Subcutaneous adipose tissue (tissue), 4 donors: Measurements from ENCODE around the gene TMPRSS4. TPM values are rescaled to one million over a fixed set of nuclear protein-coding genes. Genes with fewer than 3 reads are reported as not detected.

Experiments used
- total RNA-seq, 4 donors: library from RNA; depleted of rRNA; stranded (reverse); fragments of >200 nt; gene quantifications; one replicate each; pipeline ENCODE4 v1.1.0, GENCODE V29; 2016
- TF ChIP-seq, protein P1 (sequence below): fragments of 450-650 bp; IDR thresholded peaks from one replicate; pipeline ENCODE4 v1.5.1; 2016; ENCODE audit warnings: low read depth, mild to moderate bottlenecking, control low read depth, antibody characterized with exemption, moderate library complexity

The TMPRSS4 gene
- total RNA-seq, 4 donors from 2014 or later = 1.1 TPM; not detected in 3

- TF ChIP-seq, protein P1, sequence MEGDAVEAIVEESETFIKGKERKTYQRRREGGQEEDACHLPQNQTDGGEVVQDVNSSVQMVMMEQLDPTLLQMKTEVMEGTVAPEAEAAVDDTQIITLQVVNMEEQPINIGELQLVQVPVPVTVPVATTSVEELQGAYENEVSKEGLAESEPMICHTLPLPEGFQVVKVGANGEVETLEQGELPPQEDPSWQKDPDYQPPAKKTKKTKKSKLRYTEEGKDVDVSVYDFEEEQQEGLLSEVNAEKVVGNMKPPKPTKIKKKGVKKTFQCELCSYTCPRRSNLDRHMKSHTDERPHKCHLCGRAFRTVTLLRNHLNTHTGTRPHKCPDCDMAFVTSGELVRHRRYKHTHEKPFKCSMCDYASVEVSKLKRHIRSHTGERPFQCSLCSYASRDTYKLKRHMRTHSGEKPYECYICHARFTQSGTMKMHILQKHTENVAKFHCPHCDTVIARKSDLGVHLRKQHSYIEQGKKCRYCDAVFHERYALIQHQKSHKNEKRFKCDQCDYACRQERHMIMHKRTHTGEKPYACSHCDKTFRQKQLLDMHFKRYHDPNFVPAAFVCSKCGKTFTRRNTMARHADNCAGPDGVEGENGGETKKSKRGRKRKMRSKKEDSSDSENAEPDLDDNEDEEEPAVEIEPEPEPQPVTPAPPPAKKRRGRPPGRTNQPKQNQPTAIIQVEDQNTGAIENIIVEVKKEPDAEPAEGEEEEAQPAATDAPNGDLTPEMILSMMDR = no peak
Measured at GRCh38 chr11:118148240-118148639, 71.4 kb downstream of the TMPRSS4 start.

- TF ChIP-seq, protein P1 = no peak
Measured at GRCh38 chr11:118148856-118149255, 72.0 kb downstream of the TMPRSS4 start.

GRCh38 chr11:118149493-118149892, 72.6 kb downstream of the TMPRSS4 start:
- TF ChIP-seq, protein P1 = no peak

DNA sequence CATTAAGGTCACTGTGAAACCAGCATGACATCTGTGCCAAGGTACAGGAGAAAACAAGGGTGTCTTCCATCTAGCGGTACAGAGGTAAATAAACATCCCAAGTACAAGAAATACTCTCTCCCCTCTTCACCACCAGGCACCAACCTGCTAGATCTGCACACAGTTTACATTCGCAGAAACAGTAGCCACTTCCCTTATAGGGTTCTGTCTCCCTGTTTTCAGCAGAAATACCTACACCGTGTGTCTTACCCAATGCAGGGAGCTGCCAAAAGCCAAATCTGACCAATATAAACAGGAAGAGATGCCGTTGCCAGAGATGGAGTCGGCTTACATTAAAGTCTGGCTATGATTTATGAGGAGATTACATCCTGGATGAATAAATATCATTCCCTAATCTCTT, 74.6 kb downstream of the TMPRSS4 start:
- TF ChIP-seq, protein P1 = no peak

GRCh38 chr11:118152020-118152551, 75.2 kb downstream of the TMPRSS4 start:
- TF ChIP-seq, protein P1 = no peak

- TF ChIP-seq, protein P1 = no peak
Measured at GRCh38 chr11:118152552-118153471, 75.9 kb downstream of the TMPRSS4 start, which contains the start of gene SCN4B. SCN4B (minus strand) TSS chr11:118152823; CDS start chr11:118152673, 150 bp downstream.

GRCh38 chr11:118153516-118153915, 76.6 kb downstream of the TMPRSS4 start:
- TF ChIP-seq, protein P1 = no peak
